ENCODE results near the gene PLSCR2.
"Not testable (repeated sequence)": the region's sequence is repeated elsewhere in the genome, so short reads cannot be mapped to it uniquely, and the experiment has no call there.

DNA sequence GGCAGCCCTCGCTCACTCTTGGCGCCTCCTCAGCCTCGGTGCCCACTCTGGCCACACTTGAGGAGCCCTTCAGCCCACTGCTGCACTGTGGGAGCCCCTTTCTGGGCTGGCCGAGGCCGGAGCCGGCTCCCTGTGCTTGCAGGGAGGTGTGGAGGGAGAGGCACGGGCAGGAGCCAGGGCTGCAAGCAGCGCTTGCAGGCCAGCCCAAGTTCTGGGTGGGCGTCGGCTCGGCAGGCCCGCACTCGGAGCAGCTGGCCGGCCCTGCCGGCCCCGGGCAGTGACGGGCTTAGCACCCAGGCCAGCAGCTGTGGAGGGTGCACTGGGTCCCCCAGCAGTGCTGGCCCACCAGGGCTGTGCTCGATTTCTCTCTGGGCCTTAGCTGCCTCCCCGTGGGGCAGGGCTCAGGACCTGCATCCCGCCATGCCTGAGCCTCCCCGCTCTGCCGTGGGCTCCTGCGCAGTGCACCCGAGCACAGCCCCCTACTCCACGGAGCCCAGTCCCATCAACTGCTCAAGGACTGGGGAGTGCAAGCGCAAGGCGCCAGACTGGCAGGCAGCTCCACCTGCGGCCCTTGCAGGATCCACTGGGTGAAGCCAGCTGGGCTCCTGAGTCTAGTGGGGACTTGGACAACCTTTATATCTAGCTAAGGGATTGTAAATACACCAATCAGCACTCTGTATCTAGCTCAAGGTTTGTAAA is 27.9 kb upstream of the PLSCR2 start:
- TF ChIP-seq, protein P1, sequence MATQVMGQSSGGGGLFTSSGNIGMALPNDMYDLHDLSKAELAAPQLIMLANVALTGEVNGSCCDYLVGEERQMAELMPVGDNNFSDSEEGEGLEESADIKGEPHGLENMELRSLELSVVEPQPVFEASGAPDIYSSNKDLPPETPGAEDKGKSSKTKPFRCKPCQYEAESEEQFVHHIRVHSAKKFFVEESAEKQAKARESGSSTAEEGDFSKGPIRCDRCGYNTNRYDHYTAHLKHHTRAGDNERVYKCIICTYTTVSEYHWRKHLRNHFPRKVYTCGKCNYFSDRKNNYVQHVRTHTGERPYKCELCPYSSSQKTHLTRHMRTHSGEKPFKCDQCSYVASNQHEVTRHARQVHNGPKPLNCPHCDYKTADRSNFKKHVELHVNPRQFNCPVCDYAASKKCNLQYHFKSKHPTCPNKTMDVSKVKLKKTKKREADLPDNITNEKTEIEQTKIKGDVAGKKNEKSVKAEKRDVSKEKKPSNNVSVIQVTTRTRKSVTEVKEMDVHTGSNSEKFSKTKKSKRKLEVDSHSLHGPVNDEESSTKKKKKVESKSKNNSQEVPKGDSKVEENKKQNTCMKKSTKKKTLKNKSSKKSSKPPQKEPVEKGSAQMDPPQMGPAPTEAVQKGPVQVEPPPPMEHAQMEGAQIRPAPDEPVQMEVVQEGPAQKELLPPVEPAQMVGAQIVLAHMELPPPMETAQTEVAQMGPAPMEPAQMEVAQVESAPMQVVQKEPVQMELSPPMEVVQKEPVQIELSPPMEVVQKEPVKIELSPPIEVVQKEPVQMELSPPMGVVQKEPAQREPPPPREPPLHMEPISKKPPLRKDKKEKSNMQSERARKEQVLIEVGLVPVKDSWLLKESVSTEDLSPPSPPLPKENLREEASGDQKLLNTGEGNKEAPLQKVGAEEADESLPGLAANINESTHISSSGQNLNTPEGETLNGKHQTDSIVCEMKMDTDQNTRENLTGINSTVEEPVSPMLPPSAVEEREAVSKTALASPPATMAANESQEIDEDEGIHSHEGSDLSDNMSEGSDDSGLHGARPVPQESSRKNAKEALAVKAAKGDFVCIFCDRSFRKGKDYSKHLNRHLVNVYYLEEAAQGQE (IDR thresholded peaks at IDR 0.05; ENCODE audit: insufficient replicate concordance, low read depth): not testable (repeated sequence)
- TF ChIP-seq, protein P2, sequence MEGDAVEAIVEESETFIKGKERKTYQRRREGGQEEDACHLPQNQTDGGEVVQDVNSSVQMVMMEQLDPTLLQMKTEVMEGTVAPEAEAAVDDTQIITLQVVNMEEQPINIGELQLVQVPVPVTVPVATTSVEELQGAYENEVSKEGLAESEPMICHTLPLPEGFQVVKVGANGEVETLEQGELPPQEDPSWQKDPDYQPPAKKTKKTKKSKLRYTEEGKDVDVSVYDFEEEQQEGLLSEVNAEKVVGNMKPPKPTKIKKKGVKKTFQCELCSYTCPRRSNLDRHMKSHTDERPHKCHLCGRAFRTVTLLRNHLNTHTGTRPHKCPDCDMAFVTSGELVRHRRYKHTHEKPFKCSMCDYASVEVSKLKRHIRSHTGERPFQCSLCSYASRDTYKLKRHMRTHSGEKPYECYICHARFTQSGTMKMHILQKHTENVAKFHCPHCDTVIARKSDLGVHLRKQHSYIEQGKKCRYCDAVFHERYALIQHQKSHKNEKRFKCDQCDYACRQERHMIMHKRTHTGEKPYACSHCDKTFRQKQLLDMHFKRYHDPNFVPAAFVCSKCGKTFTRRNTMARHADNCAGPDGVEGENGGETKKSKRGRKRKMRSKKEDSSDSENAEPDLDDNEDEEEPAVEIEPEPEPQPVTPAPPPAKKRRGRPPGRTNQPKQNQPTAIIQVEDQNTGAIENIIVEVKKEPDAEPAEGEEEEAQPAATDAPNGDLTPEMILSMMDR (IDR thresholded peaks at IDR 0.05; ENCODE audit: insufficient read depth, low read length): not testable (repeated sequence)
- TF ChIP-seq POLR2AphosphoS5 (IDR thresholded peaks at IDR 0.05; ENCODE audit: low read depth): not testable (repeated sequence)

All from HL-60 (cell line).